ENCODE data around the gene CWC27.

The CWC27 gene

DNA sequence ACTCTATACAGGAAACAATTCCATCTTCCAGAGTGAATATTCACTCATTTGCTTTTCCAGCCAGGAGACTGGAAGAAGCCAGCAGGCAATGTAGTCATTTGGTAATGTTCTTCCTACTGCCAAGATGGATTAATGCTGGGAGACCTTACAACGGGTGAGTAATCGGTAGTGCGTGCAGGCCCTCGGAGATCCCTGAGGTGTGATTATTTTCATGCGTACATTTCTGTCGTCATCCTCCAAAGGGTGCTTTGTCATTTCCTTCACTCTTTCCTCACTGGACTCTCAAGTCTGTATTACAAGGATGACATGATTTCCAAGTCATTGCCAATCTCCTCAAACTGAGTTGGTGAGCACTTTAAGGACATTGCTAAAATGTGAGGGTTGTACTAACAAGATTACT is 263.5 kb downstream of the CWC27 start:
- no peak for TF ChIP-seq CTCF (IDR thresholded peaks at IDR 0.05)

GRCh38 chr5:65034029-65034812 is 265.5 kb downstream of the CWC27 start:
- TF ChIP-seq CTCF (IDR thresholded peaks at IDR 0.05) = no peak

DNA sequence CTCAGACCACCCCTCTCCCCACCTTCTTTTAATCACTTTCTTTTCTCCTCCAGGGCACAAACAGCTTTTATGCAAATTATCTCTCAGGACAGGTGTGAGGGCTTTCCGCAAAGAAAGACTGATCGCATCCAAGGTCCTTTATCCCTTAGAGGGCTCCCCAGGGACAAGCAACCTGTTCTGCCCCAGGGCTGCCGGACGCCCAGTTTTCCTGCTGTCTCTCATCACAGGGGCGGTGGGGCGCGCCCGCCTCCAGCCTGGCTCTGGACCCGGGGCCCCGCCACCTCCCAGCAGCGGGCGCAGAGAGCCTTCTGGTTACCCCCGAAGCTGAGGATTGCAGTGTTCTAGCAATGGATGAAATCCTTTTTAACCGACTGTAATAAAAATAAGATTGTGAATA is 266.1 kb downstream of the CWC27 start:
- no peak for TF ChIP-seq CTCF (IDR thresholded peaks at IDR 0.05)

GRCh38 chr5:65035211-65036206 is 266.8 kb downstream of the CWC27 start:
- TF ChIP-seq CTCF (IDR thresholded peaks at IDR 0.05) = no peak

GRCh38 chr5:65037831-65038815 is 269.4 kb downstream of the CWC27 start:
- peak; percentile 41 for TF ChIP-seq CTCF (IDR thresholded peaks at IDR 0.05)

GRCh38 chr5:65041296-65042158 is 272.8 kb downstream of the CWC27 start:
- TF ChIP-seq CTCF (IDR thresholded peaks at IDR 0.05) = no peak
